ENCODE results near the gene DCLK3. TPM values are rescaled to one million over a fixed set of nuclear protein-coding genes. Genes with fewer than 3 reads are reported as not detected.

DCLK3 gene
- total and polyA plus RNA-seq, 2 of the 4 experiments (the other 2 are of a cell fraction), result not detected

GRCh38 chr3:36741285-36741684 is 23.1 kb downstream of the DCLK3 start:
- Histone ChIP-seq H3K56ac (ENCODE audit: extremely low read depth, insufficient read depth, low read length) (no peak overlapping the region), H3K9me1 (ENCODE audit: insufficient read depth, low read length) (no peaks in the 10 kb centered on the region), H2BK5ac (ENCODE audit: low read depth, low read length, poor library complexity, severe bottlenecking) (no peak overlapping the region), H4K8ac (ENCODE audit: low read depth in 2 of 2, low read length in 2 of 2) (no peak overlapping the region), H4K20me1 (ENCODE audit: insufficient read depth, low read length) (no peaks in the 10 kb centered on the region), H3K27me3 (ENCODE audit: control insufficient read depth, insufficient read depth, low read length) (peaks cover 10% of the 10 kb centered on the region), H3K18ac (ENCODE audit: low read depth, low read length) (no peak overlapping the region), H4K91ac (ENCODE audit: insufficient read depth, low read depth, low read length) (no peak overlapping the region), H4K5ac (ENCODE audit: low read depth, low read length) (no peak overlapping the region), H3K4ac (ENCODE audit: low read depth, low read length) (no peak overlapping the region), H3K4me1 (ENCODE audit: control insufficient read depth, insufficient read depth, low read length) (no peaks in the 10 kb centered on the region), H2AK5ac (ENCODE audit: low read depth, low read length) (no peak overlapping the region), H2BK120ac (ENCODE audit: low read depth, low read length) (no peak overlapping the region), H2BK15ac (ENCODE audit: low read depth, low read length) (no peak overlapping the region), H3K14ac (replicated peaks; ENCODE audit: low read depth, low read length) (no peak overlapping the region), H3K9ac (ENCODE audit: low read depth, low read length) (no peak overlapping the region), H3K79me1 (ENCODE audit: low read depth in 1 of 2, low read length in 2 of 2) (no peaks in the 10 kb centered on the region), H2BK20ac (ENCODE audit: low read depth, low read length) (no peak overlapping the region), H3K27ac (ENCODE audit: insufficient read depth, low read length) (no peak overlapping the region), H3K23ac (ENCODE audit: low read depth, low read length) (no peak overlapping the region), H3K4me2 (ENCODE audit: low read depth, low read length) (no peak overlapping the region), H2AK9ac (replicated peaks; ENCODE audit: low read depth, low read length, poor library complexity) (no peak overlapping the region), H3K4me3 (ENCODE audit: insufficient read depth, low read depth, low read length) (no peak overlapping the region), H2AFZ (replicated peaks; ENCODE audit: low read length, poor library complexity) (no peak overlapping the region), H3K36me3 (ENCODE audit: control insufficient read depth, insufficient read depth, low read length) (no peaks in the 10 kb centered on the region), H3K9me3 (ENCODE audit: control insufficient read depth, insufficient read depth, low read length) (no peaks in the 10 kb centered on the region)
- POLR2A ChIA-PET (ENCODE audit: unreplicated experiment), result no interaction called here
- ATAC-seq (ENCODE audit: low read depth) (no peak; the same call in 1 of the 2 replicates), DNase-seq (peak; percentile 3)
- WGBS, 2 experiments (ENCODE audit: extremely low coverage in 2 of 2, insufficient read length in 1 of 2), result 90% methylated on average over 2 of the region's 2 CpGs; no CpG with 5 or more reads in 1 of the 2 experiments
- in situ Hi-C loops (cut with MboI; ENCODE audit: low sequenced_read_pairs) (loop anchor here (25.0 kb wide), 1 partner anchor 471 kb away; no protein-coding TSS in a partner anchor), intact Hi-C loops (cut with micrococcal nuclease) (loop anchor here (1.0 kb wide), 1 partner anchor 217 kb away; no protein-coding TSS in a partner anchor), dilution Hi-C loops (cut with HindIII; ENCODE audit: low sequenced_read_pairs, unreplicated experiment) (no loop called here)
- no TSS peak for BruUV-seq (replicated peaks)
- TF ChIP-seq CTCF (conservative IDR thresholded peaks at IDR 0.05; ENCODE audit: low read depth, low read length) (0 out of 2 replicates have a peak, but pooled peaks have one; percentile 15), MXI1 (IDR thresholded peaks at IDR 0.05; ENCODE audit: borderline replicate concordance, low read depth, low read length) (no peak), MAZ (IDR thresholded peaks at IDR 0.05; ENCODE audit: borderline replicate concordance, low read depth, low read length) (no peak)
- CTCF ChIA-PET, result interaction anchor here (1.2 kb wide), 2 partner anchors 9 to 12 kb away, joined by 3 read pairs; no protein-coding TSS in a partner anchor
